Adipose tissue (tissue), 3 donors: ENCODE results near the gene POU2F1. TPM values are rescaled to one million over a fixed set of nuclear protein-coding genes. Genes with fewer than 3 reads are reported as not detected.

Experiments
- H3K27ac ChIP-seq: one replicate; pipeline ENCODE4 v1.5.1; 2013; ENCODE audit warnings: low read depth, low read length
- WGBS, 3 donors: extraction: QIAGEN DNeasy Blood & Tissue Kit; methylation state at CpG; one replicate each; pipeline ENCODE4 v1.1.7; 2013; 5-methylcytosine and 5-hydroxymethylcytosine counted together
- polyA plus RNA-seq, 3 donors: library from polyadenylated mRNA; stranded (reverse); fragments of 200-250 nt; gene quantifications; one replicate each; pipeline ENCODE4 v1.2.3, GENCODE V29; 2013
- donor health status: healthy with polysubstance abuse.
- donor health status: Bipolar disorder and iron deficiency.
- donor health status: healthy.

The POU2F1 gene
- polyA plus RNA-seq, 3 donors: 0.97 to 1.8 (median 1.4) TPM

GRCh38 chr1:167375949-167376348, 155.3 kb downstream of the POU2F1 start:
- no peak overlapping the region for H3K27ac ChIP-seq
- 89 to 95% (median 93%) methylated on average over 5 of the region's 5 CpGs for WGBS, 3 donors

- no peak overlapping the region for H3K27ac ChIP-seq
- 89 to 93% (median 93%) methylated on average over 7 of the region's 7 CpGs for WGBS, 3 donors
These were observed 166.7 kb downstream of the POU2F1 start for GRCh38 chr1:167387251-167387910.

- H3K27ac ChIP-seq: no peak overlapping the region
- WGBS, 3 donors: 98 to 100% (median 99%) methylated on average over 1 of the region's 1 CpG
These were observed 168.3 kb downstream of the POU2F1 start for GRCh38 chr1:167388976-167389375.

GRCh38 chr1:167392200-167392696, 171.6 kb downstream of the POU2F1 start:
- 97 to 98% (median 97%) methylated on average over 7 of the region's 7 CpGs for WGBS, 3 donors
- no peak overlapping the region for H3K27ac ChIP-seq

GRCh38 chr1:167400359-167400953, 179.8 kb downstream of the POU2F1 start:
- H3K27ac ChIP-seq: no peak overlapping the region
- WGBS, 3 donors: 73 to 82% (median 75%) methylated on average over 2 of the region's 2 CpGs

- 46 to 66% (median 65%) methylated on average over 8 of the region's 8 CpGs for WGBS, 3 donors
- H3K27ac ChIP-seq: no peak overlapping the region
These were observed 180.7 kb downstream of the POU2F1 start for GRCh38 chr1:167401260-167401873.

GRCh38 chr1:167404161-167404888, 183.6 kb downstream of the POU2F1 start:
- WGBS, 3 donors: 70 to 75% (median 71%) methylated on average over 4 of the region's 4 CpGs
- no peak overlapping the region for H3K27ac ChIP-seq

- H3K27ac ChIP-seq: no peak overlapping the region
- 83 to 94% (median 94%) methylated on average over 3 of the region's 3 CpGs for WGBS, 3 donors
These were observed 184.2 kb downstream of the POU2F1 start for GRCh38 chr1:167404908-167405307.

GRCh38 chr1:167408355-167408754, 187.7 kb downstream of the POU2F1 start:
- H3K27ac ChIP-seq: no peak overlapping the region
- WGBS, 3 donors: 92 to 100% (median 94%) methylated on average over 1 of the region's 1 CpG

GRCh38 chr1:167409183-167409582, 188.5 kb downstream of the POU2F1 start:
- WGBS, 3 donors: 94 to 97% (median 96%) methylated on average over 1 of the region's 1 CpG
- H3K27ac ChIP-seq: no peak overlapping the region

- WGBS, 3 donors: 55 to 92% (median 90%) methylated on average over 4 of the region's 4 CpGs
- no peak overlapping the region for H3K27ac ChIP-seq
These were observed 191.4 kb downstream of the POU2F1 start for GRCh38 chr1:167412072-167412471.

- H3K27ac ChIP-seq: no peak overlapping the region
- WGBS, 3 donors: 37 to 74% (median 71%) methylated on average over 5 of the region's 5 CpGs
These were observed 192.2 kb downstream of the POU2F1 start for GRCh38 chr1:167412920-167413319.

GRCh38 chr1:167413328-167413727, 192.6 kb downstream of the POU2F1 start:
- no peak overlapping the region for H3K27ac ChIP-seq
- 33 to 97% (median 94%) methylated on average over 3 of the region's 3 CpGs for WGBS, 3 donors

- 67 to 85% (median 81%) methylated on average over 1 of the region's 1 CpG for WGBS, 3 donors
- H3K27ac ChIP-seq: no peak overlapping the region
These were observed 195.8 kb downstream of the POU2F1 start for GRCh38 chr1:167416506-167416905.

- H3K27ac ChIP-seq: no peak overlapping the region
These were observed 197.7 kb downstream of the POU2F1 start for GRCh38 chr1:167418391-167418790.

GRCh38 chr1:167419245-167419644, 198.6 kb downstream of the POU2F1 start:
- H3K27ac ChIP-seq: no peak overlapping the region

- H3K27ac ChIP-seq: no peak overlapping the region
- WGBS, 3 donors: 22 to 65% (median 51%) methylated on average over 3 of the region's 3 CpGs
These were observed 199.8 kb downstream of the POU2F1 start for GRCh38 chr1:167420510-167420909.

GRCh38 chr1:167423684-167424619, 203.3 kb downstream of the POU2F1 start:
- no peak overlapping the region for H3K27ac ChIP-seq
- 87 to 91% (median 88%) methylated on average over 15 of the region's 15 CpGs for WGBS, 3 donors
